ENCODE results near the gene MRGPRX3.
A peak's percentile ranks its signal among the peaks of the same experiment; 100 is the strongest.

The MRGPRX3 gene

DNA sequence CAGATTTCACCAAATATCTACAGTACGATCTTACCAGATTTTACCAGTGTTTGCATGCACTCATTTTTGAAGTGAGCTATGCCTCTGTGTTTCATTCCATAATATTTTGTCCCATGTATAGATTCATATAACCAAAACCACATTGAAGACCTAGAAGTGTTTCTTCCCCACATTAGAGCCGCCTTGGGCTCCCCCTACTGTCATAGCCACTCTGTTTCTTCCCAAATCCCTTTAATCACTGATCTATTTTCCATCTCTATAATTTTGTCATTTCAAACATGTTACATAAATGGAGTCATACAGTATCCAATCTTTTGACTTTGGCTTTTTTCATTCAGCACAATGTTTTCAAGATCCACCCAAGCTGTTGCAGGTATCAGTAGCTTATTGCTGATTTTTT lies 12.7 kb downstream of the MRGPRX3 start:
- TF ChIP-seq, protein P1, sequence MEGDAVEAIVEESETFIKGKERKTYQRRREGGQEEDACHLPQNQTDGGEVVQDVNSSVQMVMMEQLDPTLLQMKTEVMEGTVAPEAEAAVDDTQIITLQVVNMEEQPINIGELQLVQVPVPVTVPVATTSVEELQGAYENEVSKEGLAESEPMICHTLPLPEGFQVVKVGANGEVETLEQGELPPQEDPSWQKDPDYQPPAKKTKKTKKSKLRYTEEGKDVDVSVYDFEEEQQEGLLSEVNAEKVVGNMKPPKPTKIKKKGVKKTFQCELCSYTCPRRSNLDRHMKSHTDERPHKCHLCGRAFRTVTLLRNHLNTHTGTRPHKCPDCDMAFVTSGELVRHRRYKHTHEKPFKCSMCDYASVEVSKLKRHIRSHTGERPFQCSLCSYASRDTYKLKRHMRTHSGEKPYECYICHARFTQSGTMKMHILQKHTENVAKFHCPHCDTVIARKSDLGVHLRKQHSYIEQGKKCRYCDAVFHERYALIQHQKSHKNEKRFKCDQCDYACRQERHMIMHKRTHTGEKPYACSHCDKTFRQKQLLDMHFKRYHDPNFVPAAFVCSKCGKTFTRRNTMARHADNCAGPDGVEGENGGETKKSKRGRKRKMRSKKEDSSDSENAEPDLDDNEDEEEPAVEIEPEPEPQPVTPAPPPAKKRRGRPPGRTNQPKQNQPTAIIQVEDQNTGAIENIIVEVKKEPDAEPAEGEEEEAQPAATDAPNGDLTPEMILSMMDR (IDR thresholded peaks at IDR 0.05; ENCODE audit: insufficient read depth, low read length, missing control alignments), result no peak
- H3K4me3 ChIP-seq (ENCODE audit: low read depth, low read length), result no peak overlapping the region
- DNase-seq (ENCODE audit: low read depth, low spot score), result no peak
- POLR2A ChIA-PET, result no interaction called here
- CTCF ChIA-PET, result no interaction called here

DNA sequence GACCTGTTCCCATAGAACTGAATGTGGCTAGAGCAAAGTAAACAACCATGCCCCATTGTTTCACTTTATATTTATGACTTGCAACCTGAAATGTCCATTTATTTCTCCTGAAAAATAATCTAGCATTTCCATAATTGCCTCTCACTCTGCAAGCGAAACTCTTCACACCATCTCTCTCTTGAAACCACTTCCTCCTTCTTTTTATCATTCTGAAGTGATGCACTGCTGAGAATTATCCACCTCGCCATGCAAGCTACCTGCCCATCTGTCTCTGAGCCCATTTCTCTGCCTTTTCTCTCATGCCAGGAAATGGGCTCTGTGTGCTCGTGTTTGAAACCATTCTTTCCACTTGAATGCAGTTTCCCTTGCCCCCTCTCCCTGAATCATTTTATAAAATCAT lies 13.5 kb downstream of the MRGPRX3 start:
- ChIA-PET CTCF (no interaction called here), POLR2A (no interaction called here)
- DNase-seq (ENCODE audit: low read depth, low spot score), result no peak
- no peak overlapping the region for H3K4me3 ChIP-seq (ENCODE audit: low read depth, low read length)
- TF ChIP-seq, protein P1 (IDR thresholded peaks at IDR 0.05; ENCODE audit: insufficient read depth, low read length, missing control alignments), result no peak

DNA sequence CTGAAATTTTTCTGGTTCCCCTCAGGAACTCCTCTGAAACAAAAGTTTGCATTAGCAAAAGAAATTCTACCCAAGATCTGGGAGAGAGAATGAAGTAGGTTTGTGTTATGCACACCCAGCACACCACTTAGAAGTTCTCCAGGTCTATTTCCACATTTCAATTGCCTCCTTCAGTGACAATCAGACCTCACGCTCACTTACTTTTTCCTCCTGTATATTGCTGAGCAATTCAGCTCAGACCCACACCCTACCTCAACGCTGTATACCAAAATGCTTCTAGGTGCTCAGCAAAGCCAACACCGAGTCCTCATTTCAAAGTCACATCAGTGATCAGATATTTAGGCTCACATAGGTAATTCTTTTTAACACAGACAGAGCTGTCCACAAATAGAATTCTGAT lies 19.2 kb downstream of the MRGPRX3 start:
- no peak for DNase-seq (ENCODE audit: low read depth, low spot score)
- CTCF ChIA-PET, result no interaction called here
- POLR2A ChIA-PET, result no interaction called here
- TF ChIP-seq, protein P1 (IDR thresholded peaks at IDR 0.05; ENCODE audit: insufficient read depth, low read length, missing control alignments), result no peak
- no peak overlapping the region for H3K4me3 ChIP-seq (ENCODE audit: low read depth, low read length)

DNA sequence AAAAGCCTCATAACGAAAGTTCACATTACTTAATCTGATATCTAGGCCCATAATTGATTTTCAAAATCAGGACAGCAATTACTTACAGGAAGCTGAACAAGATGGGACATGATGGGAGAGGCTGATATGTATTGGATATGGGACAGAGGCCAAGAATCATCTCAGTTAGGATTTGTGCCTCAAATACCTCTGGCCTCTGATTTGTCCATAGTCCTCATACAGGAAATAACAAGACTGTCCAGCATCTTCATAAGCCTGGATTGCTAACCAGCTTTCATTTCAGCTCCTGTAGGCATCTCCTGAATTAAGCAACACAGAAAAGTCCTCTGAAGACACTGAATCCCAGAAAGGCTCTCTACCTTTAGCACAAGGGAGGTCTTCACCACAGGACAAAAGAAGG lies 36.0 kb downstream of the MRGPRX3 start:
- ChIA-PET CTCF (no interaction called here), POLR2A (no interaction called here)
- DNase-seq (ENCODE audit: low read depth, low spot score), result no peak
- no peak overlapping the region for H3K4me3 ChIP-seq (ENCODE audit: low read depth, low read length)
- TF ChIP-seq, protein P1 (IDR thresholded peaks at IDR 0.05; ENCODE audit: insufficient read depth, low read length, missing control alignments), result no peak

DNA sequence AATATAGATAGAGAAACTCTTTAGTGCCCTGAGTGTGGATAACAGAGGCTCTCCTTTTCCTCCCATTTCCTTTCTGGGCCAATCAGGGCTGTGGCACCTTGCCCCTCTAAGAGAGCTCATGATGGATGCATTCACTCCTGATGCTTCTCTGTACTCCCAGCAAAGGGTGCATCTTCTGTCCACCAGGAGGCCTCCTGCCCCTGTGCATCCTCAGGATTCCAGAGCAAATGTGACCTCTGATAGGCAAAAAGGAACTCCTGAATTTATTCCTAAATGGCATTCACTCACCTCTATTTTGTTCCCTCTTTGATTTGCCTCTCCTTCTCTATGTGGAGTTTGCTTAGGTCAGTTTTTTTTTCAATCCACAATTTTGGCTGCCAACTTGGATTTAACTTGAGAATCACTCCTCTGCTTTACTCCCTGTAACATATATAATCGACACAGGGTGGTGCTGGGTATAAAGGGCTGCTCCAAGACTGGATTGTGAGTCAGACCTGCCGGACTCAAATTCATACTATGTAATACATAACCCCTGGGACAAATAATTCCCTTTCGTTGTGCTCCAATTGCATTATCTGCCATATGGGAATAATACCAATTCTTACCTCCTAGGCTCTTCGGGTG lies 39.1 kb downstream of the MRGPRX3 start:
- no peak overlapping the region for H3K4me3 ChIP-seq (ENCODE audit: low read depth, low read length)
- ChIA-PET CTCF (no interaction called here), POLR2A (no interaction called here)
- TF ChIP-seq, protein P1 (IDR thresholded peaks at IDR 0.05; ENCODE audit: insufficient read depth, low read length, missing control alignments), result peak; percentile 61
- DNase-seq (ENCODE audit: low read depth, low spot score), result no peak

DNA sequence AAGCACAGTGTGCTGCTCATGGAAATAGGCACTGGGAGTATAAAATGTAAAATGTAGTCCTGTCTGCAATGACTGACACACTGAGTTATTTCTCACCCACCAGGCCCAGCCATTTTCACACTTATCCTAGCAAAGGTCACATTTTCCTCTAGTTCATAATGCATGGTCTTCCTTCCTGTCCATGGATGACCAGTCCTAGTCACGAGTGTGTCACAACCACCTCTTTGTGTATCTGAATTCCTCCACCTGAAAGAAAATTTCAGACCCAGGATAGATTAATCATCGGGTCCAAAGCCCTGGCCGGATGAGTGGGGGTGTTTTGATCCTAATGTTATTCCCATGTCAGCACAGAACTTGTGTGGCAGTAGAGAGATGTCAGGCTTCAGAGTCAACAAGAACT lies 40.3 kb downstream of the MRGPRX3 start, which contains the start of gene MRGPRX4:
Gene MRGPRX4 (plus strand): TSS at position 172 of the 400 bp plus-strand sequence. CDS start 420 bp downstream, outside the sequence.
- POLR2A ChIA-PET, result no interaction called here
- no peak within 1 kb of the TSS for H3K4me3 ChIP-seq (ENCODE audit: low read depth, low read length)
- TF ChIP-seq, protein P1 (IDR thresholded peaks at IDR 0.05; ENCODE audit: insufficient read depth, low read length, missing control alignments), result no peak
- DNase-seq (ENCODE audit: low read depth, low spot score), result no peak
- CTCF ChIA-PET, result no interaction called here
